ENCODE measurements around the gene RXRA. TPM values are rescaled to one million over a fixed set of nuclear protein-coding genes. Genes with fewer than 3 reads are reported as not detected.
A peak's percentile ranks its signal among the peaks of the same experiment; 100 is the strongest.

RXRA gene
- total and polyA plus RNA-seq, 3 experiments from 2014 or later: 2.1 to 10.0 (median 9.9) TPM

DNA sequence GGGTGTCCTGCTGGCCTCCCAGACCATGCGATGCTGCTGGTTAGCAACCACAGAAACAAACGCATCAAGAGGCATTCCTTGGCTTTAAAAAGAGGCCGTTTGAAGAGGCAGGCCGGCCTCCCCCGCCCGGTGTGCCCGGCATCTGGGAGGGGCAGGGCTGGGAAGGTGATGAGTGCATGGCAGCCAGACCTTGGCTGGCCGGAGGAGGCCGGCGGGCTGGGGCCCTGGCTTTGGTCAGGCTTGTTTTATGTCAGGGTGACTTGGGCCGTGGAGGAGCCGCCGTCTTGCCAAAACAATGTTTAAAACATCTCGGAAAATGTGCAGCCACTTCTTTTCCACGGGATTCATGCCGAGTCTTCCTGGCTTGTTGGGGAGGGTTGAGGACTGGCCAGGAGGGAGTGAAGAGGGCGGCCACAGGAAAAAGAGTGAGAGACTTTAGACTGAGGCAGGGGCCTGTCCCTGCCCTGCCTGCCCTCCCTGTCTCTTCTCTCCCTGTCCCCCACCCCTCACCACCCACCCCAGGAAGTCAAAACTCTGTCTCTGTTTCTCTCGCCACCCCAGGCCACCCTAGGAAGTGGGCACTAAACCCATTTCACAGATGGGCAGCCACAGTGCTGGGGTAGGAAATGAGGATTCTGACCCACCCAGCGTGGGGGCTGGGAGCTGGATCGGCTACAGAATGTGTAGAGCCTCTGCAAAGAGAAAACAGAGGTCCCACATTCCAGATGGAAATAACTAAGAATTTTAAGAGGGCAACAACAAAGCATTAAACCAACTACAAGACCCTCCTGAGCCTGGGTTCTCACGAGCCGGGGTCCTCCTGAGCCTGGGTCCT is 143.0 kb downstream of the RXRA start:
- Histone ChIP-seq H3K4me1 (ENCODE audit: insufficient read depth, low read length) (no peaks in the 10 kb centered on the region), H3K36me3 (ENCODE audit: insufficient read depth, low read length) (no peaks in the 10 kb centered on the region), H3K27ac (ENCODE audit: low read depth, low read length) (no peak overlapping the region), H3K4me3 (ENCODE audit: low read length) (no peak overlapping the region), H3K27me3 (ENCODE audit: insufficient read depth, low read length, poor library complexity, severe bottlenecking) (no peaks in the 10 kb centered on the region), H3K9me3 (ENCODE audit: low read length) (no peaks in the 10 kb centered on the region)
- CTCF ChIA-PET: no interaction called here
- no peaks in the 10 kb centered on the region for H3K9me3 Mint-ChIP-seq
- POLR2A ChIA-PET: no interaction called here
- no peak overlapping the region for H3K27ac Mint-ChIP-seq
- no peaks in the 10 kb centered on the region for H3K36me3 Mint-ChIP-seq
- no peak overlapping the region for H3K4me3 Mint-ChIP-seq
- no peaks in the 10 kb centered on the region for H3K27me3 Mint-ChIP-seq
- no peaks in the 10 kb centered on the region for H3K4me1 Mint-ChIP-seq
- no peak for DNase-seq

GRCh38 chr9:134472256-134472655 is 146.0 kb downstream of the RXRA start:
- no peaks in the 10 kb centered on the region for H3K4me1 Mint-ChIP-seq
- H3K27me3 ChIP-seq (ENCODE audit: insufficient read depth, low read length, poor library complexity, severe bottlenecking): no peaks in the 10 kb centered on the region
- ChIA-PET CTCF (no interaction called here), POLR2A (no interaction called here)
- no peaks in the 10 kb centered on the region for H3K36me3 Mint-ChIP-seq
- no peaks in the 10 kb centered on the region for H3K9me3 Mint-ChIP-seq
- H3K4me3 ChIP-seq (ENCODE audit: low read length): no peak overlapping the region
- no peaks in the 10 kb centered on the region for H3K27me3 Mint-ChIP-seq
- no peak for DNase-seq
- H3K36me3 ChIP-seq (ENCODE audit: insufficient read depth, low read length): no peaks in the 10 kb centered on the region
- H3K4me1 ChIP-seq (ENCODE audit: insufficient read depth, low read length): peaks cover 15% of the 10 kb centered on the region
- H3K27ac Mint-ChIP-seq: no peak overlapping the region
- no peaks in the 10 kb centered on the region for H3K9me3 ChIP-seq (ENCODE audit: low read length)
- H3K27ac ChIP-seq (ENCODE audit: low read depth, low read length): no peak overlapping the region
- peak overlapping the region in 1 of 7 donors; percentile 26 for H3K4me3 Mint-ChIP-seq

DNA sequence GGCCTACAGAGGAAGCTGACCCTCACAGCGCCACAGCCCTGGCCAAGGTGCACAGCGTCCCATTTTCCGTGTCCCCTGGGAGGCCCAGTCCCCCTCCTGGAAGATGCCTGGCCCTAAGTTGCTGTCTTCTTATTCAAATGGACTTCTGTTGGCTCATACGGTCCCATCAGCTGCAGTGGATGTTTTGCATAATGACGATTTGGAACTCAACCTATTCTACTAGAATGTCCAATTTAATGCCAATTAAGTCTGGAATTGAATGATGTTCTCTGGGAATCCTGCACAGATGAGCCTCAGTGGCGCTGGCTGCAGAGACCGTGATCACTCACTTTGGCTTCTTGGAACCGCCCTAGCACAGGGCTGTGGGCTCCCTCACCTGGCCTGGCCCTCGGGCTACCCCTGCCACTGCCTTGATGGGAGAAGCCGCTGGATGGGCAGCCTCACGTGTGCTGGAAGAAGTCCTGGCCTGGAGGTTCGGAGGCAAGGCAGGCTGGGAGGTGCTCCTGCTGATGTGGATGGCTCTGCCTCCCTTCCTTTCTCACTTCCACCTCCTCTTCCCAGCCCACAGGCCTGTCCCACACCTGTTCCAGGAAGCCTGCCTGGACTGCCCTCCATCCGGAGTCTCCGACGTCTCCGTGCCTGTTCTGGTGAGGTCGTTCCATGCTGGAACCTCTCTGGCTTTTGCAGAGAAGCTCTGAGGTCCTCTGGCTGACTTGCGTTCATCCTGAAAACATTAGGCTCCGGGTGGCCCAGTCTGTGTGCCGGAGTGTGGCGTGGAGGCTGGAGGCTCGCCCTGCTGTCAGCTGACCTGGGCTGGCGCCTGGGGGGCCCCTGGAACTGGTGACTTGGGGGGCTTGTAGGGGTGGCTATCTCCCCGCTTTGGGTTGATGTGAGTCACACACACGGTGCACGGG is 147.1 kb downstream of the RXRA start:
- Histone ChIP-seq H3K36me3 (ENCODE audit: insufficient read depth, low read length) (no peaks in the 10 kb centered on the region), H3K9me3 (ENCODE audit: low read length) (no peaks in the 10 kb centered on the region), H3K4me1 (ENCODE audit: insufficient read depth, low read length) (peaks cover 15% of the 10 kb centered on the region), H3K4me3 (ENCODE audit: low read length) (no peak overlapping the region), H3K27ac (ENCODE audit: low read depth, low read length) (no peak overlapping the region), H3K27me3 (ENCODE audit: insufficient read depth, low read length, poor library complexity, severe bottlenecking) (no peaks in the 10 kb centered on the region)
- H3K4me3 Mint-ChIP-seq: no peak overlapping the region
- H3K9me3 Mint-ChIP-seq: no peaks in the 10 kb centered on the region
- ChIA-PET CTCF (no interaction called here), POLR2A (no interaction called here)
- no peak for DNase-seq
- H3K36me3 Mint-ChIP-seq: no peaks in the 10 kb centered on the region
- no peaks in the 10 kb centered on the region for H3K27me3 Mint-ChIP-seq
- H3K4me1 Mint-ChIP-seq: no peaks in the 10 kb centered on the region
- no peak overlapping the region for H3K27ac Mint-ChIP-seq

DNA sequence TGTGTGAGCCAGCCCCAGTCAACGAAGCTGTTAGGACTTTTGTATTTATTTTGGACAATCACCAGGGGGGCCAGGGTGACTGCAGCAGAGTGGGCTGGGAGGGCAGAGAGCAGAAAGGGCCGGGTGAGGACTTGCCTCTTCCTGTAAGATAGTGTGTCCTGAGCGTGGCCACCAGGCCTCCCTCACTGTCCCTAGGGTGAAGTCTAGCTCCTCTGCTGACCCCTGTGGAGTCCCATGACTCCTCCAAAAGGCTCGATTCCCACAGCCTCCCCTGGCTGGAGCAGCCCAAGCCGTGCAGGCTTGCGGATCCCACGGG is 147.8 kb downstream of the RXRA start:
- ChIA-PET POLR2A (no interaction called here), CTCF (no interaction called here)
- Mint-ChIP-seq H3K4me3 (no peak overlapping the region), H3K27ac (peak overlapping the region in 1 of 8 donors; percentile 47), H3K9me3 (no peaks in the 10 kb centered on the region), H3K27me3 (no peaks in the 10 kb centered on the region), H3K4me1 (no peaks in the 10 kb centered on the region), H3K36me3 (no peaks in the 10 kb centered on the region)
- Histone ChIP-seq H3K4me1 (ENCODE audit: insufficient read depth, low read length) (peaks cover 15% of the 10 kb centered on the region), H3K27me3 (ENCODE audit: insufficient read depth, low read length, poor library complexity, severe bottlenecking) (no peaks in the 10 kb centered on the region), H3K27ac (ENCODE audit: low read depth, low read length) (no peak overlapping the region), H3K4me3 (ENCODE audit: low read length) (no peak overlapping the region), H3K9me3 (ENCODE audit: low read length) (no peaks in the 10 kb centered on the region), H3K36me3 (ENCODE audit: insufficient read depth, low read length) (no peaks in the 10 kb centered on the region)
- DNase-seq: no peak

- H3K4me1 Mint-ChIP-seq: no peaks in the 10 kb centered on the region
- no peaks in the 10 kb centered on the region for H3K9me3 Mint-ChIP-seq
- H3K27me3 Mint-ChIP-seq: peaks cover 0 to 2% of the 10 kb centered on the region in 2 donors
- H3K27me3 ChIP-seq (ENCODE audit: insufficient read depth, low read length, poor library complexity, severe bottlenecking): no peaks in the 10 kb centered on the region
- peaks cover 15% of the 10 kb centered on the region for H3K4me1 ChIP-seq (ENCODE audit: insufficient read depth, low read length)
- H3K36me3 ChIP-seq (ENCODE audit: insufficient read depth, low read length): no peaks in the 10 kb centered on the region
- no peaks in the 10 kb centered on the region for H3K9me3 ChIP-seq (ENCODE audit: low read length)
- H3K27ac Mint-ChIP-seq: peak overlapping the region in 1 of 8 donors; percentile 46
- peak in 1 of 5 donors; percentile 68 for DNase-seq
- CTCF ChIA-PET: no interaction called here
- POLR2A ChIA-PET: no interaction called here
- peak overlapping the region in 1 of 7 donors; percentile 13 for H3K4me3 Mint-ChIP-seq
- no peak overlapping the region for H3K4me3 ChIP-seq (ENCODE audit: low read length)
- H3K27ac ChIP-seq (ENCODE audit: low read depth, low read length): no peak overlapping the region
- no peaks in the 10 kb centered on the region for H3K36me3 Mint-ChIP-seq
Measured at GRCh38 chr9:134475011-134475790, 148.9 kb downstream of the RXRA start.

DNA sequence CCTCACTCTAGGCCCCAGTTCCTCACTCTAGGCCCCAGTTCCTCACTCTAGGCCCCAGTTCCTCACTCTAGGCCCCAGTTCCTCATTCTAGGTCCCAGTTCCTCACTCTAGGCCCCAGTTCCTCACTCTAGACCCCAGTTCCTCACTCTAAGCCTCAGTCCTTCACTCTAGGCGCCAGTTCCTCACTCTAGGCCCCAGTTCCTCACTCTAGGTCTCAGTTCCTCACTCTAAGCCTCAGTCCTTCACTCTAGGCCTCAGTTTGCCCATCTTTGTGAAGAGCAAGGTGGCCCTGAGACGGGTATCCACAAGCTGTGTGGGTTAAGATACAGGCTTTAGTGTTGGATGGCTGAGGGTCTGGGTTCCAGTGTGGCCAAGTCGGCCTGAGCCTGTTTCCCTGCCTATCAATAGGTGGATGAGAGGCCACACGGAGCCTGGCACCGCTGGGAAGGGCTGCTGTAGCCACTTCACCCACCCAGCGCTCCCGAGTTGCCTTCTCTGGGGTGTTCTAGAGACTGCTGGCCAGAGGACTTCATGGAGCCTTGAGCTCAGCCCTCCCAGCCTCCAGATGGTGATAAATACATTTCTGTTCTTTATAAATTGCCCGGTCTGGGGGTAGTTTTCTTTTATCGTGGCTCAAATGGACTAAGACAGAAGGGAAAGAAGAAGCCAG is 150.2 kb downstream of the RXRA start:
- Mint-ChIP-seq H3K4me3 (no peak overlapping the region), H3K9me3 (no peaks in the 10 kb centered on the region), H3K4me1 (no peaks in the 10 kb centered on the region), H3K27me3 (peaks cover 0 to 2% of the 10 kb centered on the region in 2 donors), H3K27ac (no peak overlapping the region), H3K36me3 (no peaks in the 10 kb centered on the region)
- Histone ChIP-seq H3K4me3 (ENCODE audit: low read length) (no peak overlapping the region), H3K4me1 (ENCODE audit: insufficient read depth, low read length) (peaks cover 15% of the 10 kb centered on the region), H3K9me3 (ENCODE audit: low read length) (no peaks in the 10 kb centered on the region), H3K36me3 (ENCODE audit: insufficient read depth, low read length) (no peaks in the 10 kb centered on the region), H3K27me3 (ENCODE audit: insufficient read depth, low read length, poor library complexity, severe bottlenecking) (no peaks in the 10 kb centered on the region), H3K27ac (ENCODE audit: low read depth, low read length) (no peak overlapping the region)
- DNase-seq: no peak
- ChIA-PET POLR2A (no interaction called here), CTCF (no interaction called here)

GRCh38 chr9:134476942-134477335 is 150.7 kb downstream of the RXRA start:
- Histone ChIP-seq H3K4me1 (ENCODE audit: insufficient read depth, low read length) (peaks cover 15% of the 10 kb centered on the region), H3K27ac (ENCODE audit: low read depth, low read length) (no peak overlapping the region), H3K9me3 (ENCODE audit: low read length) (no peaks in the 10 kb centered on the region), H3K36me3 (ENCODE audit: insufficient read depth, low read length) (no peaks in the 10 kb centered on the region), H3K27me3 (ENCODE audit: insufficient read depth, low read length, poor library complexity, severe bottlenecking) (no peaks in the 10 kb centered on the region), H3K4me3 (ENCODE audit: low read length) (no peak overlapping the region)
- H3K4me3 Mint-ChIP-seq: no peak overlapping the region
- no peak for DNase-seq
- no peak overlapping the region for H3K27ac Mint-ChIP-seq
- H3K27me3 Mint-ChIP-seq: peaks cover 0 to 2% of the 10 kb centered on the region in 2 donors
- H3K4me1 Mint-ChIP-seq: no peaks in the 10 kb centered on the region
- CTCF ChIA-PET: no interaction called here
- H3K36me3 Mint-ChIP-seq: no peaks in the 10 kb centered on the region
- POLR2A ChIA-PET: no interaction called here
- no peaks in the 10 kb centered on the region for H3K9me3 Mint-ChIP-seq

All from CD8-positive, alpha-beta memory T cell (primary cell).